Stimulated activated CD4-positive, alpha-beta T cell treated with anti-CD3 and anti-CD28 coated beads, TNF-alpha, amount 100 ng/mL, for 48 hours (primary cell): ENCODE data around the gene CDK14.

Source experiments
- DNase-seq, 3 donors: peaks; one replicate each; pipeline ENCODE4 v3.0.0-alpha.2; 2020; ENCODE audit warnings: low read depth in 3 of 3

The CDK14 gene

DNA sequence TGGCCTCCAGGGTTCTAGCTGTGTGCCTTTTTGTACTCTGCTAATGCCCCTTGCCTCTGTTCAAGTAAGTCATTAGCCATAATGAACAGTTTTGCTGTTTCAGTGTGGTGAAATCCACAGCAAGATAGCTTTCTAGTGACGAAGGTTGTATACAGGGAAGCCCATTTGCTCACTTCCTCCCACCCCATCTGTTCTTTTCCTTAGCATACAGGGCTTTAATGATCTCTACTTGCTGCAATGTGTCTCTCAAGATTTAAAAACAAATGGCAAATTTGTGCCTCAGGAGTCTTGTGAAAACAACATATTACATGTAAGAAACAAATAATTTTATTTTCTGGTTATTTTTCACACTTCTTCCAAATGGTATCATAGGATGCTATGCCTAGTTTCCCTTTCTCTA lies 243.2 kb downstream of the CDK14 start:
- no peak for DNase-seq

DNA sequence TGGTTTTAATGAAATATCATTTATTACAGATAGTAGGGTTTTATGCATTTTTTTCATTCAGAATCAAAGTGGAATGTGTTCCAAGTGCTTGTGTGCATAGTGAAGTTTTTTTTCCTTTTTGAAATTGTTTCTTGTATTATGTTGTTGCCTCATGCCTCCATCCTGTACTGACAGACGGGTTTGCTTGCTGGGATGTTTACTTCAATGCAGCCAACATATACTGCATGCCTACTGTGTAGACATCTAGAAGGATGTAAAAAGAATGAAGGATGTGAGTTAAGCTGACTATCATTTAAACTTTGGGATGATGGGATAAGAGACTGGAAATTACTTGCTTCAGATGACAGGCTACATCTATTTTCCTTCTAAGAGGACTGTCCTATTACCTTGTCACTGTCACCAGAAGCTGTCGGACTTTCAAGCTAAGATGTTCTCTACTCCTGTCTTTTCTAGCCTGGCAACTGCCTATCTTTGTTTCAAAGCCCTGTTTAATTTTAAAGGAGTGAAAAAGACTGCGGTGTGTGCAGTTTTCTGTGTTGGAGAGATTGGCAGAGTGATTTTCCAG lies 243.7 kb downstream of the CDK14 start:
- no peak for DNase-seq

DNA sequence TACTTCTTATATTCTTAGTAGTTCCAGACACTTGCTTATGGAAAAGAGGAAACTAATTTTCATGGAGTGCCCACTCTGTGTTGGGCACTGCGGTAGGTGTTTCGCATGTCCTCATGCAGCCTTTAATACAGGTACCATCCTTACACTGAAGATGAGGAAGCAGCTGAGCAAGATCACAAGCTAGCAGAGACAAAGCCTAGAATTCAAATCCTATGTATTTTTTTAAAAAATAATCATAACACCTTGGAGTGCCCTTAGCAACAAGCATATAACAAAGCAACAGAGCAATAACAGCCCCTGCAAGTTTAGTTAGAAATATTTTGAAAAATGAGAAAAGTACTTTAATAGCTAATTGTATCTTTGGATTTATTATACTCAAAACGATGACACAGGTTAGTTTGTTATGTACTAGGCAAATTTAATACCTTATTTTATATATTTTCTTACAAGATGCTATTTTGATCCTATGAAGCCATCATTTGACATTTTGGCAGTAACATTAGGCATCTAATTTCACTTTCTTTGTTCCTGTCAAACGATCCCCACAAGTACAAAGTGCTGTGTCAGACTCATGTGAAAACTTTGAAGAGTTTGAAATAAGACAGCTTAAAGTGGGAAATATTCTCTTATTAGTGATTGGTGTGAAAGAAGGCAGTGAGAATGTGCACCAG lies 245.8 kb downstream of the CDK14 start:
- DNase-seq = no peak

DNA sequence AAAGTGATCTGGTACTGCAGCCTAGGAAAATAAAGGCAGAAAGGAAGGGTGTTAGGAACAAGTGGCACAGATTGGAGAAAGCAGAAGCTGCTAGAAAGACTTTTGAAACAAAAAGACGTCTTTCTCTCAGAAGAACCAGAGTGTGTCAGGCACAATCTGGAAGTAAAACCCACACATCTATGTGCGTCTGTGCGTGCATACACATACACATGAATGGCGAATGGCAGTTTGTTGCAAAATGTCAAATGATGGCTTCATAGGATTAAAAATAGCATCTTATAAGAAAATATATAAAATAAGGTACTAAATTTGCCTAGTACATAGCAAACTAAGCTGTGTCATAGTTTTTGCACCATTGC lies 246.3 kb downstream of the CDK14 start:
- no peak for DNase-seq

DNA sequence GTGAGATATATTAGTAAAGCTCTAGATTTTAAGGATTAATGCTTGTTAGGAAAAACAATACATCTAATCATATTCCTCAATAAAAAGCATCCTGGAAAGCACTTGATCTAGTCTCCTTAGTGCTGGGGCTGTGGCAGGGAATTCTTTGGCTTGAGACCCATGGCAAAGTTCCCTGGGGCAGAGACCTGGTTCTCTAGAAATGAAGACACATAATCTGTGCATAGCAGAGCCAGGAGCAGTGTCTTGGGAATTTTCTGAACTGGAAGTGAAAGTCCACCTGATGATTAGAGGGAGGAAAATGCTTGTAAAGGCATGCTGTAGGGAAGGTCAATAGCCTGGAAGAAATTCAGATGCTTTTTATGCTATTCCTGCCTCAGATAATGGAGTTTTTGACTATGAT lies 247.4 kb downstream of the CDK14 start:
- no peak for DNase-seq

DNA sequence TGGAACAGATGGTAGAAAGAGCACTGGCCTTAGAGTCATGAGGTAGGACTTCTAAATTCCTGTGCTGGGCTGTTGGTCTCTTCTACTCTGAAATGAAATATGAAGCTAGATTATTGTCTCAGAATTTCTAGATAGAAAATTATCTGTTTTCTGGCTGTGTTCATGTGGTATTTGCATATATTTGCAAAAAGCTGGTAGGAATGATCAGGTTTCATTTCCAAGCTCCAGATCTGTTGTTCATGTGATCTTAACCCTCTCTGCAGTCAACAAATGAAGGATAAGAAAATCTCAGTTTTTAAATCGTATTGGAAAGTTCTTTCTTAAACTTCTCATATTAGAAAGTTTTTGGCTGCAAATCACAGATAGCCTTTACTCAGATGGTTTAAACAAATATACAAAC lies 248.3 kb downstream of the CDK14 start:
- no peak for DNase-seq

DNA sequence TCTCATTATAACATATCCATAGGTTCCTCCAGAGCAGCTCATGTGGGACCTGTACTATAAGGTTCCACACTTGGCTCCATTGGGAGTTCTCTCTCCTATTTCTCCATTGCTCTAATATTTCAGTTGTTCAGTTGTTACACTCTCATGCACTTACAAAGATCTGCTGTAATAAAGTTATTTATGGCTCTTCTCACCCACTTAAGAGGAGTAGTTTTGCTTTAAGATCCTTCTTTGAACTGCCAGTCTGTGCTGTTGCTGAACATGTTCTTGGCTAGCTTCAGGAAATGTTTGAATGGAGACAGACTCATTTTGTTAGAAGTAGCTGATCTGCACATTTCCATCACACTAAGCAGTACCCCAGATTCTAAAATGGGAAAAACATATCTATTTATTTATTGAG lies 250.1 kb downstream of the CDK14 start:
- DNase-seq = no peak

DNA sequence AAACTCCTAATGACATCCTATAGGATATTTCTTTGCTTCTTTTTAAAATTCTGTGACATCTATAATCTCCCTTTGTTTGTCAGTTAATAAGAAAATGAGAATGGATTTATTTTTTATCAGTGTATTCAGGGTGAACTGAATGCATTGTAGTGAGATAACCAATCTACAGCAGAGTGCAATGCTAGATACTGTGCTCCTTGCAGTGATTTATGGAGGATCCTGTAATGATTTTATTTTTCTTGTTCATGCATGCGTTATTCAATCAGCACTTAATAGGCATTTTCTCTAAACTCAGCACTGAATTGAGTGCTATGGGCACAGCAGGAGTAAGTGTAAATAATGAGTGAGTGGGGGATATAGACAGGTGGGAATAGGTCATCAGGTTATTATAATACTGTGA lies 253.9 kb downstream of the CDK14 start:
- no peak for DNase-seq

DNA sequence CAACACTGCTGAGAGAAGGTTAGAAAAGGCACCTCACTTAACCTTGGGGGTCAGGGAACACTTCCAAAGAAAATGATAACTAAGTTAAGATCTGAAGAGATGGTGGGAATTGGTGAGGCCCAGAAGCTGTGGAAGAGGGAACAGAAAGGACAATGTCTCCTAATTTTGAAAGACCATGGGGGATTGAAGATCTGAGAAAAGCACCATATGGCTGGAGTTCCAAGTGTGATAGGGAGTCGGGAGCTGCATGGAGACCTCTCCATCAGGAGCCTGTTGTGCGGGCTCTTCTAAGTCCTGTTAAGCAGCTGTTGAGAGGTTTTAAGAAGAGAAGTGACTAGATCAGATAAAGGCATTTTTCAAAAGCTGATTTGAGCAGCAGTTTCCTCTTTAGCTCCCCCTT lies 254.3 kb downstream of the CDK14 start:
- DNase-seq = no peak

DNA sequence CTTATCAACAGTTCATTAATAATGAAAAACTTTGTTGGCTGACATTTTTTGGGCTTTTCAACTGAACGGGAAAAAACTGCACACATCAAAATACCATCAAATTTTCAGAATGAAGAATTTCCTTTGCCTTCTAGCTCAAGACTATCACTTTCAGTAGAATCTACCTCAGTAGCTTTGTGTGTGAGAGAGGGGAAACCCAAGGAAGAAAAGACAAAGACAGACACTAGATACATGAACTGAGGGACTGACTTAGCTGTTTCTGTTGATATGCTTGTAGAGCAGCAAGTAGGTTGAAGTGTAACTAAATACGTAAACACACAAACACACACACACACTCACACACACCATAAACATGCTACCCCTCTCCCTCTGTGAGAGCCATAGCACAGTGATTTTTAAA lies 257.1 kb downstream of the CDK14 start:
- no peak for DNase-seq

DNA sequence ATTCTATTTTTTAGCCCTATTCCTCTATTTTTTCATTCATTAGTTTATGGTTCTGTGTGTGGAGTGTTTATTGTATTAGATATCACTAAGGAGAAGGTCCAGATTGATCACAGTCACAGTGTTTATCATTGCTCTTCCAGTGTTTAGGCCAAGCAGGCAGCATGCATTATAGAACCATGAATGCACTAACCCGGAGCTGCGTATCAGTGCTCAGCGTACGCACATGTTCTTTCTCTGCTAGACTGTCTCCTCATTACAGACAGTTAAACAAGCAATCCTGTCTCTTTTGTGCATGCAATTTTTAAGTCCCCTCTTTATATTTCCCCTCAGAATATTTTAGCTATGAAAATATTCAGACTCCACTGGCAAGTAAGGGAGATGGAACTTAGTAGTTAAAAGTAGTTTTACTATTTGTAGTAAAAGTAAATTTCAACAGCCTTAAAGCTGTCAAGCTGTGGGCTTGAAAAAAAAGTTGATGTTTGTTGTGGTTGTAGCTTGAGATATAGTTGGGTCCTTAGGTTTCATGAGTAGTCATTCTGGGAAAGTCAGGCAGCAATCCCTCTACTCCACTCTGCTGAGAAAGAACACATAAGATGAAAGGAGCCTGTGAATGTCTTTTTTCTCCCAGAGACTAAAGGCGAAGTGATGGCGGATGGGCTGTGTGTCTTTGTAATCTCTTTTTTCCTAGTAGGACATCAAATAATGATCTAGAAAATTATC lies 260.4 kb downstream of the CDK14 start:
- no peak for DNase-seq

DNA sequence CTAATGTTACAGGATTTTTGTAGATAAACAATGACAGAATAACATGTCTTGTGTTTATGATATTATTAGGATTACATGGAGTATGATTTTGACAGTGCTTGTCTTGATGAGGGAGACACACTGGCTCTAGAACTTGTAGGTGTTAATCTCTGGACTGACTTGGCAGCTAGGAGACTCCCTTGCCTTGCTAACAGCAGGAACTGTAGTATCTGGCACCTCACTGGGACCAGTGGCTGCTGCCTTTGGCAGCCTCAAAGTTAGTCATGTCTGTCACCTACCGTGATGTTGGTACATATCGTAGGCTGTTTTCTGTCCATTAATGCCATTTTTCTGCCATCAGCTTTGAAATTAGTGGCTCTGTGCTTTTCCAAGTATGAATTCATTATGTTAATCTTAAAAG lies 261.5 kb downstream of the CDK14 start:
- no peak for DNase-seq

DNA sequence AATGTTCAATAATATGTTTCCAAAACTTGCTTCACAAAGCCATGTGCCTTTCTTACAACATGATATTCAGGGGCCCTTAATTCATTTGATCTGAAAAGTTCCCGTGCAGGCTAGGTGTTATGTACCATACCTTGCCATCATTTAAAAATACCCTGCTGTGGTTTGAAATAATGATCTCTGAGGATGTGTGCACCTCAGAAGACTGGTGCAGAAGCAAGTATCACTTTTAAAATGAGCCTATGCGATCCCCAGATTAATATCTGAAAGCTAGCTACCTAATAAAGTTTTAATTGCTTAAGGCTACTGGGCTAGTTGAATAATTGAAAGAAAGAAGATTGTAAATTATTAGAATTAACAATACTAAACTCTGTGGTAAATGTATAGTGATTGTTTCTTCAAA lies 262.4 kb downstream of the CDK14 start:
- DNase-seq = no peak

DNA sequence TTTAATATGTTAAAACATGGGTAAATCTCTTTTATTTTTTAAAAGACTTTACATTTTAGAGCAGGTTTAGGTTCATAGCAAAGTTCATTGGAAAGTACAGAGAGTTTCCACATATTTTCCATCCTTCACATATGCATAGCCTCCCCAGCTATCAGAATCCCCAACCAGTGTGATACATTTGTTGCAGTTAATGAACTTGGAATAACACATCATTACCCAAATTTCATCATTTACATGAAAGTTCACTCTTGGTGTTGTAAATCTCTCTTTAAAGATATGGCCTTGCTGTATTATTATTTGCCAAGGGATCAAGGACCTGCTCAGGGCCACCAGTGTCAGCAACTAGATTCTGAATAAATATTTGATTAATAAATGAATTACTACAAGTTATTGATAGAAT lies 263.4 kb downstream of the CDK14 start:
- no peak for DNase-seq

DNA sequence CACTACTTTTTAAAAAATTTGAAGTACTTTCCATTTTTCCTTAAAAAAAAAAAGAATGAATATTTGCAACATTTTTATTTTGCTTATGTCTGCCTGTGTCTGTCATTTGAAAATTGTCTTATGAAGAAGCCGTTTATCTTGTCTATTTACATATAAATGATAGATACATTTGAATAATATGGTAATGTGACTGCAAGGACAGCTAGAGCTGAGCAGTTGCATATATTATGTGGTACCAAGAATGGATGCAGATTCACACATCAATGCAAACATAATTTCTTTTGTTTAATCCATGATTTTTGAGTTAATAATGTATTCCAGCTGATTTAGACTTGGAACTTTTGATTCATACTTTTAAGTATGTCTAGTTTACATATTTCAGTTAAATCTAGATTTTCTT lies 268.0 kb downstream of the CDK14 start:
- DNase-seq = no peak

DNA sequence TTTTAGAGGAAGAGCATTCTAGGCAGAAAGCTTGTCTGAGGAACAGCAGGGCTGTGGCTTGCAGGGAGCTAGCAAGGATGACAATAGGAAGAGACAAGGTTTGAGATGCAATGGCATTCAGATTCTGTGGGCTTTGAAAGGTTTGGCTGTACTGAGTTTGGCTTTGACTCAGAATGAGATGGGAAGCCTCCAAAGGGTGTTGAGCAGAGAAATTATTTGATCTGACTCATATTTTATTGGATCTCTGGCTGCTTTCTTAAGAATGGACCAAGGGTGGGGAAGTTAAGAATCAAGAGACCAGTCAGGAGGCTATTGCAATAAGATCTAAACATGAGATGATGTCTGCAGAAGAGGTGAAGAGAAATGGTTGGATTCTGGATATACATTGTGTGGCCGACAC lies 273.2 kb downstream of the CDK14 start:
- DNase-seq = no peak

DNA sequence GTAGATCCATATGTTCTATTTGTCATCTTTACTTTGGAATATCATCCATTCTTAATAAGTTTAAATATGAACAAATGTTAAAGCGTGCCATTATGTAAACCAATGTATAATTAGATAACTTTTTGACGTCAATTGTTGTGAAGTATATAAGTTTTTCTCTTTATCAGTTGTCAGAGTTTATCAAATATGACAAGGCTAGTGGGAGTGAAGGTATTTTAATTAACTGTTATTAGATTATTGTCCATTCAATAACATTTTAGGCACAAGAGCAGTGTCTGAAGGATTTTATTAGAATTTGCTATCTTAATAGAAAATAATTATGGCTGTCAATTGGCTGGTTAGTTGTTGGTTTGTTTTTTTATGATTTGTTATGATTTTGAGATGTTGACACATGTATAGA lies 280.6 kb downstream of the CDK14 start:
- DNase-seq = no peak

DNA sequence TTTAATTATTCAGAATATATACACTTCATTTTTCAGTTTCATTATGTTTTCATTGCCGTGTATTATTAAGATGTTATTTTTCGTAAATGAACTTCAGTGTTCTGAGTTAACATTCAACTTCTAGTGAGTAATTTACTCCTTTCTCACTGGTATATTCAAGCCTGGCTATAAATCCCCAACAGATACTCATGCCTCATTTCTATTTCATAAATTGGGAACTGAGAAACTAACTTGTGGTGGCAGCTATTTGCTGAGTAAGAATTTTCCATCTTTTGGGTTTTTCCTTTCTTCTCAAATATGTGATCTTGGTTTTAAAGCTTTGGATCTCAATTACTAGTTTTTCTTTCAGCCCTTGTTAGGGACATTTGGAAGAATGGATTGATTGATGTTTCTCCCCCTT lies 281.1 kb downstream of the CDK14 start:
- no peak for DNase-seq

DNA sequence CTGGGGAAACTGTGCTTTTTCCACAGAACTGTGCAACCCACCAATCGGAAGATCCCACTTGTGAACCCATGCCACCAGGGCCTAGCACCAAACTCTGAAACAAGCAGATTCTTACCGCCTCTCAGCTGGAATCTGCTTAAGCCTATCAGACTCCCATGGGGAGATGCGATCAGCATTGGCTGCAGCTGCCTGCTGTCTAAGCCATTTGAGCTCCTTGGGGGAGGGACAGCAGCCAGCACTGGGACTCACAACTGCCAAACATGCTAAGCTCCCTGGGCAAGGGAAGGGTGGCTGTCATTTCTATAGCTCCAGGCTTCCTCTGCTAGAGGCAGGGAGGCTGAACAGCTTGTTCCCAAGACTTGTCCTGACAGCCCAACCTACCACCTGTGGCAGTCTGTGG lies 283.8 kb downstream of the CDK14 start:
- DNase-seq = no peak

DNA sequence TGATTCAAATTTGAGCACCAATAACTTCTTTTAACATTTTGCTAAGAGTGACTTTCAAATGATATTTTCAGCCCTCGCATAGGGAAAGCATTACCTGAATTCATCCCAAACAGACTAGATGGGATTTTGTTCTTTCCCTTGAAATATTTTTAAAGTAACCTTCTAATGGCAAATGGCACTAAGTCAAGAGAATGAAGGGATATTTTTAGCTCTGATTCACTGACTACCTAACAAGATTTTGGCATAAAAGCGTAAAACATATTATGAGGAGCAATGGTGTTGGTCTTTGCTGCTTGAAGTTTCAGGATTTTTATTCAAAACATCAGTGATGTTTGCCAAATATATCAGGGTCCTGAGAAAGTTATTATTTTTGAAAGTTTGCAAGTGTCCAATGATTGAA lies 290.3 kb downstream of the CDK14 start:
- DNase-seq = no peak

DNA sequence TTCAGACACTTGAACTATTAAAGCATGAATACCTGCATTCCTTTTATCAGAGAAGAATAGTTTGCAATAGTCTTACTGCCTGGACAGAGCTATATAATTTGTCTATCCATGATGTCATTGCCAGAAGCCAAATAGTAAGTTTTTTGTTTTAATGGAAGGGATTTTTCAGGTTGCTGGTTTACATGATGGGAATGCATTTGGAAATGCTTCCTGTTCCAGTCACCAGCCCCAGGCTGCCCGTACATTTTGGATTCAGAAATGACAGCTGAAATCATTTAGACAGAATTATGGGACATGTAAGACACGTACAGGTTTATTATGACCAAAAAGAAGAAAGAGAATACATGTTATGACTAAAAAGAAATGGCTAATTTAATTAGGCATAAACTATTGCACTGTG lies 293.1 kb downstream of the CDK14 start:
- DNase-seq = no peak

DNA sequence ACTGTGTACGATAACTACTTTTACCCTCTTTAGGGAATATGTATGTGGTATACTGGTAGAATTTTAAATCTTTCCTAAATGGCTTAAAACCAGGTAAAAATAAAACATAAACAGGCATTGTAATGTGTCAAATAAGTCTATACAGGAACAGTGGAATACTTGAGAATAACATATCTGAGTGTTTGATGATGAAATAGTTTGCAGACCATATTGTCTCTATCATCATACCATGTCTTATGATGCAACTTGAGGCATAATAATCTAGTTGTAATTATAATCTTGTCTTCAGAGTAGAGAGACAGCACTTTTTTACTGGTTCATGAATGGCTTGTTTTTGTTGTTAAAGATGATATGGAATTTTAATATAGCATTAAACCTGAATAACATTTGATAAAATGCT lies 293.5 kb downstream of the CDK14 start:
- no peak for DNase-seq

DNA sequence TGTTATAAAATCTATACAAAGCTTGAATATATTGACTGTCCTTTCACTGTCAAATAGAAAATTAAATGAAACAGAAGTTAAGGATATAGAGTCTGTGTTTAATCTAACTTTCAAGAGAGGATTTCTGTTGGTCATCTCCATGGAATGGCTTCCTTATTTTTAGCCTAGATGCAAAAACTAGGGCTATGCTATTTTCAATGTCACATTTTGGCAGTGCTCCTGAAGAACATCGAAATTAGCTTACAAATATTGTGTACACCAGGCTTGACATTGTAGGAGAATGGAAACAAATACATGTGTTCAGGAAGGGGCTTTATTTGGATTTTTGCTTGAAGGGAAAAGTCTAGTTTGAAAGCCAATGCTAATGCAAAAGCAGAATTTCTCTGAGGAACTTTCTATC lies 295.4 kb downstream of the CDK14 start:
- DNase-seq = no peak

DNA sequence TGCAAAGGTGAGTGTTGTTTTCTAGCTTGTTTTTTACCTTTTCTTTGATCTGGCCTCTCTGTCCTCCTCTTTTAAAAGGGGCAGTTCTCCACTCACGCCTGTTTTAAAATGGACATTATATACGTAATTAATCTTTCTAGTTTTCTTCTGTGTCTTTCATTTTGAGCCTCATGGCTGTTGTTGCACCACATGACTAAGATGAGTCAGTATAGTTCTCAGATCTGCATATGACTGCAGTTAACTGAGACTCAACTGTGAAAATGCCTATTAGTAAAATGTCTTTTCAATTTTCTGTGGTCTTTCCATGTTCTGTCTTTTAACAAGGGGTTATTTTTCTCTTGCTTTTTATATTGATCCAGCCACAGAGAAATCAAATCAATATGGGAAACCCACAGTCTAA lies 296.1 kb downstream of the CDK14 start:
- DNase-seq = no peak
